ENCODE measurements around the gene CCDC150. TPM values are rescaled to one million over a fixed set of nuclear protein-coding genes. Genes with fewer than 3 reads are reported as not detected.

The CCDC150 gene
- total and polyA plus RNA-seq, 10 donors = 0.54 to 6.8 (median 1.8) TPM

- intact Hi-C loops (cut with DNase I; ENCODE audit: low total_unique reads) = no loop called here
- DNase-seq = no peak
- Histone ChIP-seq H3K27me3 (replicated peaks in 1 of 7) (no peaks in the 10 kb centered on the region), H3K4me1 (no peaks in the 10 kb centered on the region), H3K36me3 (no peaks in the 10 kb centered on the region), H3K4me3 (no peak overlapping the region), H3K27ac (no peak overlapping the region), H3K9me3 (peaks cover 0 to 46% (median 23%) of the 10 kb centered on the region in 8 donors)
- no peak for TF ChIP-seq POLR2A (IDR thresholded peaks at IDR 0.05)
- TF ChIP-seq CTCF (IDR thresholded peaks at IDR 0.05 in 8 of 11, conservative IDR thresholded peaks at IDR 0.05 in 3 of 11) = no peak
- TF ChIP-seq POLR2AphosphoS5 (IDR thresholded peaks at IDR 0.05) = no peak
- 55 to 87% (median 69%) methylated on average over 2 of the region's 2 CpGs for WGBS, 5 donors
These were observed 97.5 kb downstream of the CCDC150 start for GRCh38 chr2:196737046-196737445.

GRCh38 chr2:196739031-196739430 is 99.5 kb downstream of the CCDC150 start:
- Histone ChIP-seq H3K27ac (no peak overlapping the region), H3K4me3 (no peak overlapping the region), H3K4me1 (no peaks in the 10 kb centered on the region), H3K9me3 (peaks cover 0 to 46% (median 23%) of the 10 kb centered on the region in 8 donors), H3K27me3 (replicated peaks in 1 of 7) (no peaks in the 10 kb centered on the region), H3K36me3 (no peaks in the 10 kb centered on the region)
- DNase-seq = no peak
- intact Hi-C loops (cut with DNase I; ENCODE audit: low total_unique reads) = no loop called here
- TF ChIP-seq CTCF (IDR thresholded peaks at IDR 0.05 in 8 of 11, conservative IDR thresholded peaks at IDR 0.05 in 3 of 11) (no peak), POLR2A (IDR thresholded peaks at IDR 0.05) (no peak), POLR2AphosphoS5 (IDR thresholded peaks at IDR 0.05) (no peak)
- WGBS, 5 donors = 94 to 99% (median 98%) methylated on average over 5 of the region's 5 CpGs

- WGBS, 5 donors = 76 to 88% (median 85%) methylated on average over 3 of the region's 3 CpGs
- H3K36me3 ChIP-seq = no peaks in the 10 kb centered on the region
- no peak overlapping the region for H3K4me3 ChIP-seq
- H3K27ac ChIP-seq = no peak overlapping the region
- H3K27me3 ChIP-seq (replicated peaks in 1 of 7) = no peaks in the 10 kb centered on the region
- intact Hi-C loops (cut with DNase I; ENCODE audit: low total_unique reads) = no loop called here
- H3K9me3 ChIP-seq = peaks cover 0 to 28% (median 5%) of the 10 kb centered on the region in 8 donors
- TF ChIP-seq POLR2A (IDR thresholded peaks at IDR 0.05) (no peak), CTCF (IDR thresholded peaks at IDR 0.05 in 8 of 11, conservative IDR thresholded peaks at IDR 0.05 in 3 of 11) (no peak), POLR2AphosphoS5 (IDR thresholded peaks at IDR 0.05) (no peak)
- no peaks in the 10 kb centered on the region for H3K4me1 ChIP-seq
- no peak for DNase-seq
These were observed 102.7 kb downstream of the CCDC150 start for GRCh38 chr2:196742216-196742615.

- TF ChIP-seq POLR2AphosphoS5 (IDR thresholded peaks at IDR 0.05) = no peak
- TF ChIP-seq CTCF (IDR thresholded peaks at IDR 0.05 in 8 of 11, conservative IDR thresholded peaks at IDR 0.05 in 3 of 11) = no peak
- no peak for TF ChIP-seq POLR2A (IDR thresholded peaks at IDR 0.05)
- H3K9me3 ChIP-seq = peaks cover 0 to 25% (median 5%) of the 10 kb centered on the region in 8 donors
- no peaks in the 10 kb centered on the region for H3K4me1 ChIP-seq
- DNase-seq = no peak
- H3K4me3 ChIP-seq = no peak overlapping the region
- H3K27me3 ChIP-seq (replicated peaks in 1 of 7) = no peaks in the 10 kb centered on the region
- no peaks in the 10 kb centered on the region for H3K36me3 ChIP-seq
- intact Hi-C loops (cut with DNase I; ENCODE audit: low total_unique reads) = no loop called here
- WGBS, 5 donors = 61 to 80% (median 70%) methylated on average over 3 of the region's 3 CpGs
- H3K27ac ChIP-seq = no peak overlapping the region
These were observed 103.2 kb downstream of the CCDC150 start for GRCh38 chr2:196742685-196743084.
